GM23338 (cell line): Measurements from ENCODE around the gene RPS6KA3. TPM values are rescaled to one million over a fixed set of nuclear protein-coding genes. Genes with fewer than 3 reads are reported as not detected.

ENCODE experiments used
- ATAC-seq: fragments of 200-7000 bp; cut with Tn5 transposase; 3 replicates; pipeline ENCODE4 v1.9.1; 2020
- DNase-seq: peaks from one replicate; pipeline ENCODE4 v3.0.0-alpha.2; 2015; ENCODE audit warnings: low spot score
- H2AFZ ChIP-seq: fragments of 200-600 bp; sonication (generic); 2 replicates; pipeline ENCODE4 v1.8.0; 2016; ENCODE audit warnings: antibody characterized with exemption, mild to moderate bottlenecking, moderate library complexity
- H3F3A ChIP-seq: fragments of 200-600 bp; sonication (generic); replicated peaks from 2 replicates; pipeline ENCODE4 v1.8.0; 2017; ENCODE audit warnings: antibody characterized with exemption, mixed run types, low read depth
- H3K27ac ChIP-seq: fragments of 200-600 bp; sonication (generic); 2 replicates; pipeline ENCODE4 v1.6.1; 2016; ENCODE audit warnings: low read depth
- H3K27me3 ChIP-seq: fragments of 200-600 bp; sonication (generic); 2 replicates; pipeline ENCODE4 v1.8.0; 2016; ENCODE audit warnings: mild to moderate bottlenecking, mixed run types, moderate library complexity; ENCODE audit not compliant: insufficient read depth
- H3K36me3 ChIP-seq: fragments of 200-600 bp; sonication (generic); 2 replicates; pipeline ENCODE4 v1.8.0; 2016; ENCODE audit warnings: mild to moderate bottlenecking; ENCODE audit not compliant: insufficient read depth
- H3K4me1 ChIP-seq: fragments of 200-600 bp; sonication (generic); 2 replicates; pipeline ENCODE4 v1.8.0; 2016; ENCODE audit warnings: mild to moderate bottlenecking, moderate library complexity; ENCODE audit not compliant: insufficient read depth
- H3K4me2 ChIP-seq: fragments of 200-600 bp; sonication (generic); 2 replicates; pipeline ENCODE4 v1.7.1; 2017; ENCODE audit warnings: mixed run types
- H3K4me3 ChIP-seq: fragments of 200-600 bp; sonication (generic); 2 replicates; pipeline ENCODE4 v1.6.1; 2016; ENCODE audit warnings: mixed run types
- H3K79me2 ChIP-seq: fragments of 200-600 bp; sonication (generic); replicated peaks from 2 replicates; pipeline ENCODE4 v1.8.0; 2017; ENCODE audit warnings: mild to moderate bottlenecking; ENCODE audit not compliant: insufficient read depth
- H3K9me2 ChIP-seq: fragments of 200-600 bp; sonication (generic); 2 replicates; pipeline ENCODE4 v1.8.0; 2017; ENCODE audit not compliant: insufficient read depth
- H4K20me1 ChIP-seq: fragments of 200-600 bp; sonication (generic); replicated peaks from 2 replicates; pipeline ENCODE4 v1.8.0; 2017; ENCODE audit warnings: mild to moderate bottlenecking; ENCODE audit not compliant: insufficient read depth
- H3K27ac Mint-ChIP-seq: 2 replicates; pipeline ENCODE4 v1.8.0; 2020; ENCODE audit warnings: inconsistent platforms, mild to moderate bottlenecking, moderate library complexity, mixed read lengths
- H3K27me3 Mint-ChIP-seq: 3 replicates; pipeline ENCODE4 v1.8.0; 2022; ENCODE audit warnings: low read depth, mild to moderate bottlenecking, moderate library complexity, mixed read lengths, inconsistent platforms; ENCODE audit not compliant: insufficient read depth, poor library complexity
- H3K36me3 Mint-ChIP-seq: 3 replicates; pipeline ENCODE4 v1.8.0; 2021; ENCODE audit warnings: low read depth, mild to moderate bottlenecking, inconsistent platforms, moderate library complexity, mixed read lengths
- H3K4me1 Mint-ChIP-seq: 3 replicates; pipeline ENCODE4 v1.8.0; 2020; ENCODE audit warnings: mild to moderate bottlenecking, inconsistent platforms, mixed read lengths
- H3K4me3 Mint-ChIP-seq: 3 replicates; pipeline ENCODE4 v1.8.0; 2021; ENCODE audit warnings: moderate library complexity, mild to moderate bottlenecking, inconsistent platforms, mixed read lengths
- H3K9me3 Mint-ChIP-seq: 3 replicates; pipeline ENCODE4 v1.8.0; 2020; ENCODE audit warnings: moderate library complexity, mild to moderate bottlenecking, inconsistent platforms, mixed read lengths
- EZH2 ChIP-seq: fragments of 200-600 bp; sonication (generic); IDR thresholded peaks from one replicate; pipeline ENCODE4 v1.8.0; 2017; ENCODE audit warnings: antibody characterized with exemption, mild to moderate bottlenecking, low read depth; ENCODE audit not compliant: unreplicated experiment
- EZH2phosphoT487 ChIP-seq: fragments of 200-600 bp; sonication (generic); IDR thresholded peaks from one replicate; pipeline ENCODE4 v1.8.1; 2018; ENCODE audit warnings: antibody characterized with exemption; ENCODE audit not compliant: unreplicated experiment
- JUNB ChIP-seq: IDR thresholded peaks from one replicate; pipeline ENCODE4 v1.6.1; 2016; ENCODE audit warnings: antibody characterized with exemption; ENCODE audit not compliant: unreplicated experiment
- NANOG ChIP-seq: IDR thresholded peaks from 2 replicates; pipeline ENCODE4 v1.6.1; 2016; ENCODE audit warnings: antibody characterized with exemption, borderline replicate concordance
- POLR2AphosphoS5 ChIP-seq: IDR thresholded peaks from 2 replicates; pipeline ENCODE4 v1.6.1; 2016; ENCODE audit warnings: antibody characterized with exemption, low read depth
- STAT1 ChIP-seq: IDR thresholded peaks from one replicate; pipeline ENCODE4 v1.6.1; 2016; ENCODE audit warnings: antibody characterized with exemption; ENCODE audit not compliant: unreplicated experiment
- ZNF114 ChIP-seq: fragments of 250-450 bp; sonication (Bioruptor Pico); IDR thresholded peaks from 2 replicates; pipeline ENCODE4 v1.5.0; 2020; ENCODE audit warnings: mild to moderate bottlenecking, moderate library complexity
- ZNF331 ChIP-seq: fragments of 250-450 bp; sonication (Bioruptor Pico); IDR thresholded peaks from 2 replicates; pipeline ENCODE4 v1.5.0; 2020; ENCODE audit warnings: low read depth, mild to moderate bottlenecking, moderate library complexity
- polyA plus RNA-seq: library from polyadenylated mRNA; unstranded; fragments of >200 nt; fragmentation: Nextera tagmentation; extraction: Ambion mirVana; gene quantifications from 2 replicates; pipeline ENCODE4 v1.2.1, GENCODE V29; 2016
- total RNA-seq: library from RNA; depleted of rRNA; stranded (reverse); fragments of >200 nt; shearing (Covaris generic); gene quantifications from 2 replicates; pipeline ENCODE4 v1.2.3, GENCODE V29; 2014
- TF ChIP-seq, protein P1 (sequence below): IDR thresholded peaks from one replicate; pipeline ENCODE4 v1.6.1; 2018; ENCODE audit warnings: antibody characterized with exemption; ENCODE audit not compliant: unreplicated experiment
- TF ChIP-seq, protein P2 (sequence below): fragments of 250-450 bp; sonication (Bioruptor Pico); IDR thresholded peaks from 2 replicates; pipeline ENCODE4 v1.5.0; 2020; ENCODE audit warnings: mild to moderate bottlenecking, moderate library complexity
- TF ChIP-seq, protein P3 (sequence below), 2 experiments: fragments of 200-600 bp in 1 of 2; sonication (generic) in 1 of 2; conservative IDR thresholded peaks; 2 replicates each; pipeline versions ENCODE4 v1.5.1 to v1.6.1; 2016 to 2017; ENCODE audit warnings: antibody characterized with exemption in 2 of 2, low read depth in 2 of 2, mild to moderate bottlenecking in 2 of 2, moderate library complexity in 1 of 2
- TF ChIP-seq, protein P4 (sequence below): IDR thresholded peaks from 2 replicates; pipeline ENCODE4 v1.6.1; 2016; ENCODE audit warnings: antibody characterized with exemption

RPS6KA3 gene
- total and polyA plus RNA-seq, 2 experiments from 2014 or later, result 3.2 to 12.2 TPM

DNA sequence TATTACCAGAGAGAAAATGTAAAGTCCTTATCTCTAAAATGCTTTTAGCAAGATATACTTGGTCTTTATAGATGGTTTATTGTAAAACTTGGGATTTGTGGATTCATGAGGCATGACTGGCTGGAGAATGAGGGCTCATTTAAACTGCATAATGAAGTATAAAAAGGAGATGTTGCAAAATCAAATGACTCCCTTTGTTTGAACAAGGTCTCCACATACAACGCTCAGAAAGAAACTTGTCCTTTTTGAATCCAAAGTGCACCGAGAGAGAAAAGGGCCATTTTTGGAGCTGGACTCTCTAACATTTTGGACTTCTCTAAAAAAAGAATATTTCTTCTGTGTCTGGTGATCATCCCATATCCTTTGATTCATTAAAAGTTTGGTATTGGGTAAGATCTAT is 117.4 kb downstream of the RPS6KA3 start (continued):
- TF ChIP-seq, protein P1, sequence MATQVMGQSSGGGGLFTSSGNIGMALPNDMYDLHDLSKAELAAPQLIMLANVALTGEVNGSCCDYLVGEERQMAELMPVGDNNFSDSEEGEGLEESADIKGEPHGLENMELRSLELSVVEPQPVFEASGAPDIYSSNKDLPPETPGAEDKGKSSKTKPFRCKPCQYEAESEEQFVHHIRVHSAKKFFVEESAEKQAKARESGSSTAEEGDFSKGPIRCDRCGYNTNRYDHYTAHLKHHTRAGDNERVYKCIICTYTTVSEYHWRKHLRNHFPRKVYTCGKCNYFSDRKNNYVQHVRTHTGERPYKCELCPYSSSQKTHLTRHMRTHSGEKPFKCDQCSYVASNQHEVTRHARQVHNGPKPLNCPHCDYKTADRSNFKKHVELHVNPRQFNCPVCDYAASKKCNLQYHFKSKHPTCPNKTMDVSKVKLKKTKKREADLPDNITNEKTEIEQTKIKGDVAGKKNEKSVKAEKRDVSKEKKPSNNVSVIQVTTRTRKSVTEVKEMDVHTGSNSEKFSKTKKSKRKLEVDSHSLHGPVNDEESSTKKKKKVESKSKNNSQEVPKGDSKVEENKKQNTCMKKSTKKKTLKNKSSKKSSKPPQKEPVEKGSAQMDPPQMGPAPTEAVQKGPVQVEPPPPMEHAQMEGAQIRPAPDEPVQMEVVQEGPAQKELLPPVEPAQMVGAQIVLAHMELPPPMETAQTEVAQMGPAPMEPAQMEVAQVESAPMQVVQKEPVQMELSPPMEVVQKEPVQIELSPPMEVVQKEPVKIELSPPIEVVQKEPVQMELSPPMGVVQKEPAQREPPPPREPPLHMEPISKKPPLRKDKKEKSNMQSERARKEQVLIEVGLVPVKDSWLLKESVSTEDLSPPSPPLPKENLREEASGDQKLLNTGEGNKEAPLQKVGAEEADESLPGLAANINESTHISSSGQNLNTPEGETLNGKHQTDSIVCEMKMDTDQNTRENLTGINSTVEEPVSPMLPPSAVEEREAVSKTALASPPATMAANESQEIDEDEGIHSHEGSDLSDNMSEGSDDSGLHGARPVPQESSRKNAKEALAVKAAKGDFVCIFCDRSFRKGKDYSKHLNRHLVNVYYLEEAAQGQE, result no peak

DNA sequence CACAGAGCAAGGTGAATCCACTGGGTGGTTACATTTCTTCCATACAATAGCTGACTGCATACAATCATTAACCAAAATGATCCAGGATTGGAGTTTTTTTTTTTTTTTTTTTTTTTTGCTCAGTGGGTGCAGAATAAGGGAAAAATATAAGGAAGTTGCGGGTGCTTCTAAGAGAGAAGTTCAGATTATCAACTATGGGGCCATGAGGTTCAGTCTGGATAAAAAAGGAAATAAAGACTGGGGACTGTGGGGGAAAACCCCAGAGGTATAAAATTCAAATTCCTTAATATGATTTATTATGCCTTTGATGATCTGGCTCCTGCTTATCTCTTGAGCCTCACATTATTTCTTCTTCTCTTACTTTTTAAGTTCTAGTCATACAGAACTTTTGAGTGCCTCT is 119.1 kb downstream of the RPS6KA3 start:
- no peaks in the 10 kb centered on the region for H3K79me2 ChIP-seq
- no peaks in the 10 kb centered on the region for H3K27me3 ChIP-seq
- Mint-ChIP-seq H3K4me3 (no peak overlapping the region), H3K27ac (no peak overlapping the region), H3K4me1 (peaks cover 3% of the 10 kb centered on the region; the same call in 2 of the 3 replicates), H3K27me3 (peaks cover 4% of the 10 kb centered on the region), H3K9me3 (no peaks in the 10 kb centered on the region), H3K36me3 (no peaks in the 10 kb centered on the region)
- H4K20me1 ChIP-seq, result no peaks in the 10 kb centered on the region
- no peaks in the 10 kb centered on the region for H3F3A ChIP-seq
- no peak overlapping the region for H2AFZ ChIP-seq
- DNase-seq (no peak), ATAC-seq (no peak)
- no peak overlapping the region for H3K4me3 ChIP-seq
- no peak overlapping the region for H3K27ac ChIP-seq
- H3K36me3 ChIP-seq, result no peaks in the 10 kb centered on the region
- no peaks in the 10 kb centered on the region for H3K9me2 ChIP-seq
- H3K4me2 ChIP-seq, result no peak overlapping the region
- no peaks in the 10 kb centered on the region for H3K4me1 ChIP-seq
- no peak for TF ChIP-seq NANOG
- no peak for TF ChIP-seq EZH2
- no peak for TF ChIP-seq POLR2AphosphoS5
- no peak for TF ChIP-seq EZH2phosphoT487
- no peak for TF ChIP-seq STAT1
- TF ChIP-seq JUNB, result no peak
- TF ChIP-seq, protein P2, sequence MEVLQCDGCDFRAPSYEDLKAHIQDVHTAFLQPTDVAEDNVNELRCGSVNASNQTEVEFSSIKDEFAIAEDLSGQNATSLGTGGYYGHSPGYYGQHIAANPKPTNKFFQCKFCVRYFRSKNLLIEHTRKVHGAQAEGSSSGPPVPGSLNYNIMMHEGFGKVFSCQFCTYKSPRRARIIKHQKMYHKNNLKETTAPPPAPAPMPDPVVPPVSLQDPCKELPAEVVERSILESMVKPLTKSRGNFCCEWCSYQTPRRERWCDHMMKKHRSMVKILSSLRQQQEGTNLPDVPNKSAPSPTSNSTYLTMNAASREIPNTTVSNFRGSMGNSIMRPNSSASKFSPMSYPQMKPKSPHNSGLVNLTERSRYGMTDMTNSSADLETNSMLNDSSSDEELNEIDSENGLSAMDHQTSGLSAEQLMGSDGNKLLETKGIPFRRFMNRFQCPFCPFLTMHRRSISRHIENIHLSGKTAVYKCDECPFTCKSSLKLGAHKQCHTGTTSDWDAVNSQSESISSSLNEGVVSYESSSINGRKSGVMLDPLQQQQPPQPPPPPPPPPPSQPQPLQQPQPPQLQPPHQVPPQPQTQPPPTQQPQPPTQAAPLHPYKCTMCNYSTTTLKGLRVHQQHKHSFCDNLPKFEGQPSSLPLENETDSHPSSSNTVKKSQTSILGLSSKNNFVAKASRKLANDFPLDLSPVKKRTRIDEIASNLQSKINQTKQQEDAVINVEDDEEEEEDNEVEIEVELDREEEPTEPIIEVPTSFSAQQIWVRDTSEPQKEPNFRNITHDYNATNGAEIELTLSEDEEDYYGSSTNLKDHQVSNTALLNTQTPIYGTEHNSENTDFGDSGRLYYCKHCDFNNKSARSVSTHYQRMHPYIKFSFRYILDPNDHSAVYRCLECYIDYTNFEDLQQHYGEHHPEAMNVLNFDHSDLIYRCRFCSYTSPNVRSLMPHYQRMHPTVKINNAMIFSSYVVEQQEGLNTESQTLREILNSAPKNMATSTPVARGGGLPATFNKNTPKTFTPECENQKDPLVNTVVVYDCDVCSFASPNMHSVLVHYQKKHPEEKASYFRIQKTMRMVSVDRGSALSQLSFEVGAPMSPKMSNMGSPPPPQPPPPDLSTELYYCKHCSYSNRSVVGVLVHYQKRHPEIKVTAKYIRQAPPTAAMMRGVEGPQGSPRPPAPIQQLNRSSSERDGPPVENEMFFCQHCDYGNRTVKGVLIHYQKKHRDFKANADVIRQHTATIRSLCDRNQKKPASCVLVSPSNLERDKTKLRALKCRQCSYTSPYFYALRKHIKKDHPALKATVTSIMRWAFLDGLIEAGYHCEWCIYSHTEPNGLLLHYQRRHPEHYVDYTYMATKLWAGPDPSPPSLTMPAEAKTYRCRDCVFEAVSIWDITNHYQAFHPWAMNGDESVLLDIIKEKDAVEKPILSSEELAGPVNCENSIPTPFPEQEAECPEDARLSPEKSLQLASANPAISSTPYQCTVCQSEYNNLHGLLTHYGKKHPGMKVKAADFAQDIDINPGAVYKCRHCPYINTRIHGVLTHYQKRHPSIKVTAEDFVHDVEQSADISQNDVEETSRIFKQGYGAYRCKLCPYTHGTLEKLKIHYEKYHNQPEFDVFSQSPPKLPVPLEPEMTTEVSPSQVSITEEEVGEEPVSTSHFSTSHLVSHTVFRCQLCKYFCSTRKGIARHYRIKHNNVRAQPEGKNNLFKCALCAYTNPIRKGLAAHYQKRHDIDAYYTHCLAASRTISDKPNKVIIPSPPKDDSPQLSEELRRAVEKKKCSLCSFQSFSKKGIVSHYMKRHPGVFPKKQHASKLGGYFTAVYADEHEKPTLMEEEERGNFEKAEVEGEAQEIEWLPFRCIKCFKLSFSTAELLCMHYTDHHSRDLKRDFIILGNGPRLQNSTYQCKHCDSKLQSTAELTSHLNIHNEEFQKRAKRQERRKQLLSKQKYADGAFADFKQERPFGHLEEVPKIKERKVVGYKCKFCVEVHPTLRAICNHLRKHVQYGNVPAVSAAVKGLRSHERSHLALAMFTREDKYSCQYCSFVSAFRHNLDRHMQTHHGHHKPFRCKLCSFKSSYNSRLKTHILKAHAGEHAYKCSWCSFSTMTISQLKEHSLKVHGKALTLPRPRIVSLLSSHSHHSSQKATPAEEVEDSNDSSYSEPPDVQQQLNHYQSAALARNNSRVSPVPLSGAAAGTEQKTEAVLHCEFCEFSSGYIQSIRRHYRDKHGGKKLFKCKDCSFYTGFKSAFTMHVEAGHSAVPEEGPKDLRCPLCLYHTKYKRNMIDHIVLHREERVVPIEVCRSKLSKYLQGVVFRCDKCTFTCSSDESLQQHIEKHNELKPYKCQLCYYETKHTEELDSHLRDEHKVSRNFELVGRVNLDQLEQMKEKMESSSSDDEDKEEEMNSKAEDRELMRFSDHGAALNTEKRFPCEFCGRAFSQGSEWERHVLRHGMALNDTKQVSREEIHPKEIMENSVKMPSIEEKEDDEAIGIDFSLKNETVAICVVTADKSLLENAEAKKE (CRISPR knock-in tag), result no peak
- no peak for TF ChIP-seq ZNF331
- TF ChIP-seq, protein P3, sequence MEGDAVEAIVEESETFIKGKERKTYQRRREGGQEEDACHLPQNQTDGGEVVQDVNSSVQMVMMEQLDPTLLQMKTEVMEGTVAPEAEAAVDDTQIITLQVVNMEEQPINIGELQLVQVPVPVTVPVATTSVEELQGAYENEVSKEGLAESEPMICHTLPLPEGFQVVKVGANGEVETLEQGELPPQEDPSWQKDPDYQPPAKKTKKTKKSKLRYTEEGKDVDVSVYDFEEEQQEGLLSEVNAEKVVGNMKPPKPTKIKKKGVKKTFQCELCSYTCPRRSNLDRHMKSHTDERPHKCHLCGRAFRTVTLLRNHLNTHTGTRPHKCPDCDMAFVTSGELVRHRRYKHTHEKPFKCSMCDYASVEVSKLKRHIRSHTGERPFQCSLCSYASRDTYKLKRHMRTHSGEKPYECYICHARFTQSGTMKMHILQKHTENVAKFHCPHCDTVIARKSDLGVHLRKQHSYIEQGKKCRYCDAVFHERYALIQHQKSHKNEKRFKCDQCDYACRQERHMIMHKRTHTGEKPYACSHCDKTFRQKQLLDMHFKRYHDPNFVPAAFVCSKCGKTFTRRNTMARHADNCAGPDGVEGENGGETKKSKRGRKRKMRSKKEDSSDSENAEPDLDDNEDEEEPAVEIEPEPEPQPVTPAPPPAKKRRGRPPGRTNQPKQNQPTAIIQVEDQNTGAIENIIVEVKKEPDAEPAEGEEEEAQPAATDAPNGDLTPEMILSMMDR (conservative IDR thresholded peaks at IDR 0.05; ENCODE audit: low read depth in 2 of 2), result no peak
- TF ChIP-seq, protein P4, sequence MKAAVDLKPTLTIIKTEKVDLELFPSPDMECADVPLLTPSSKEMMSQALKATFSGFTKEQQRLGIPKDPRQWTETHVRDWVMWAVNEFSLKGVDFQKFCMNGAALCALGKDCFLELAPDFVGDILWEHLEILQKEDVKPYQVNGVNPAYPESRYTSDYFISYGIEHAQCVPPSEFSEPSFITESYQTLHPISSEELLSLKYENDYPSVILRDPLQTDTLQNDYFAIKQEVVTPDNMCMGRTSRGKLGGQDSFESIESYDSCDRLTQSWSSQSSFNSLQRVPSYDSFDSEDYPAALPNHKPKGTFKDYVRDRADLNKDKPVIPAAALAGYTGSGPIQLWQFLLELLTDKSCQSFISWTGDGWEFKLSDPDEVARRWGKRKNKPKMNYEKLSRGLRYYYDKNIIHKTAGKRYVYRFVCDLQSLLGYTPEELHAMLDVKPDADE, result no peak
- no peak for TF ChIP-seq ZNF114 (CRISPR knock-in tag)
